CD4-positive, alpha-beta T cell treated with Interleukin-15 for 4 hours (primary cell): ENCODE measurements around the gene MMP17.
"Not testable (repeated sequence)": the region's sequence is repeated elsewhere in the genome, so short reads cannot be mapped to it uniquely, and the experiment has no call there.

Source experiments
- DNase-seq: peaks from one replicate; pipeline ENCODE4 v3.0.0-alpha.2; 2020; ENCODE audit warnings: low spot score

The MMP17 gene

DNA sequence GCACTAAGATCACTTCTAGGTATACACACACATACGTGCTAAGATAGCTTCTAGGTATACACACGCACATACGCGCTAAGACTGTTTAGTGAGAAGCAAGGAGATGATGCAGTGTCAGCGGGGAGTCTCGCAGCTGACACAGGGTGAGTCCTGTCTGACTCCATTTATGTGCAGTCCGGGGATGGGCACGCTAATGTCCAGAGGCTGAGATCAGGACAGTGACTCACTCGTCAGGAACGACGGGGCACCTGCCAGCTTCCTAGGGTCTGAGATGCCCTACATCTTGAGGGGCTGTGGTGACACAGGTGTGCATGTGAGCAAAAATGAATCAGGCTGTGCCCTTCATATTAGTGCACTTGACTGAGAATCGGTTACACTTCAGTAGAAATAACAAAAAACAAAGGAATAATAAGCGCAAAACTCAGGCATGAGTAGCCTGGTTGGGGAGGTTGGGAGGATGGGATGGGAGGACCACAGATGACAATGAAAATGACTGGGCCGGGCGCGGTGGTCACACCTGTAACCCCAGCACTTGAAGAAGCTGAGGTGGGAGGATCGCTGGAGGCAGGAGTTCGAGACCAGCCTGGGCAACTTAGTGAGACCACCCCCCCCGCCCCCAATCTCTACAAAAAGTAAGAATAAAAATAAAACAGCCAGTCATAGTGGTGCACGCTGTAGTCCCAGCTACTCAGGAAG lies 37.1 kb downstream of the MMP17 start:
- no peak for DNase-seq

DNA sequence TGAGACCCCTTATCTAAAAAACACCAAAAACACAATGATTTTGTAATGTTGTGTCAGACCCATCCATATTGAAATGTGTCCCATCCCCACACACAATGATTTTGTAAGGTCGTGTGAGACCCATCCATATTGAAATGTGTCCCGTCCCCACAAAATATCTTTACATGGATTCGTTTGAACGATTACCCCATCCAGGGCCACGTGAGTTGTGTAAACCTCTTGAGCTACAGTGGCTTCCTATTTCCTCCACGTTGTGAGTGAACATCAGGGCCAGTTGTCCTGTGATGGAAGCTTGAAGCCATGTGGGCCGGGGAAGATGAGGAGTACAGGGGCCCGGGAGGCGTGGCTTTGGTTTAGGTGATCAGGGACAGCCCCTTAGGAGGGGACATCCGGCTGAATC lies 39.3 kb downstream of the MMP17 start:
- DNase-seq: no peak

DNA sequence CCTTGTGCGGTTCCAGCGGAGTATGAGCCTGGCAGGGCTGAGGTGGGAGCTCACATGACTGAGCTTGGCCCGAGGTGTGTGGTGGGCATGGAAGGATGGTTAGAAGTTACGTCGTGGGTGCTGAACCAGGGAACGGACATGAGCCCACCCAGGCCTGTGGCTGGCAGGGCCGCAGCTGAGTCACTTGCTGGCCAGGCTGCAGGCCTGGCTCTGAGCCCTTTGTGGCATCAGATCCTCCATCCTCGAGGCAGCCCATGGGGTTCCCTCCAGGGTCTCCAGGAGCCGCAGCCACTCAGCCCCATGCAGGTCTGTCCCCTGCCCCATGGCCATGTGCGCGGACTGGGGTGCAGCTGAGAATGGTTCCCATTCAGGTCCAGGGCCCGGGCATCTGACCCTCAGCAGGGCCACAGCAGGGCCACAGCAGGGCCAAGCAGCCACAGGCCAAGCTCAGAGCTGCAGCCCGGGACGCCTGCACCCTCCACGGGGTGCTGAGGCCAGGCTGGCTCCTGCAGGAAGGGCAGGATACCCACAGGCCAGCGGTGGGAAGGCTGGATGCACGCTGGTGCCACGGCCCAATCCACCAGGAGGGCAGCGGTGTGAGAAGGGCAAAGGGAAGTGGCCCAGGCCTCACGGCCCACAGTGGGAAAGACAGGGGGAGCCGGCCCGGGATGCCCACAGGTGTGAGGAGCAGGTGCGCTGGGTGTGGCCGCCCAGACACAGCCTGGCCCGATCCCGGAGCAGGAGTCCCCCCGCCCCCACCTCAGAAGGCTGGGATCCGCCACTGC lies 39.9 kb downstream of the MMP17 start:
- DNase-seq: no peak

DNA sequence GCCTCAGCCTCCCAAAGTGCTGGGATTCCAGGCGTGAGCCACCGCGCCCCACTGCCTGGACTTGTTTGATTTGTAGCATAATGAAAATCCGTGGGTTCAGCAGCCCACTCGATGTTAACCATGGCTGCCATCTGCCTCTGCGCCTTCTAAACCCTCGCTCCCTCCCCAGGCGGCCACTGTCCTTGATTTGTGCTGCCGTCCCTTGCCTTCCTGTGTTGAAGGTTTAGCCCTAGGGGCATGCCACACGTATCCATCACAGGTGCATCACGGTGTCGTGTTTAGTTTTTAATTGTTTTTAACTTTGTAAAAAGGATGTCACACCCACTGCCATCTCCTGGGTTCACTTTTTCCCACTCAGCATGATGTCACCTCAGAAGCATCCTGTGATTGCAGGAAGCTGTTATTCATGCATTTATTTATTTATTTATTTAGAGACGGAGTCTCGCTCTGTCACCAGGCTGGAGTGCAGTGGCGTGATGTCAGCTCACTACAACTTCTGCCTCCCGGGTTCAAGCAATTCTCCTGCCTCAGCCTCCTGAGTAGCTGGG lies 41.8 kb downstream of the MMP17 start:
- DNase-seq: no peak

DNA sequence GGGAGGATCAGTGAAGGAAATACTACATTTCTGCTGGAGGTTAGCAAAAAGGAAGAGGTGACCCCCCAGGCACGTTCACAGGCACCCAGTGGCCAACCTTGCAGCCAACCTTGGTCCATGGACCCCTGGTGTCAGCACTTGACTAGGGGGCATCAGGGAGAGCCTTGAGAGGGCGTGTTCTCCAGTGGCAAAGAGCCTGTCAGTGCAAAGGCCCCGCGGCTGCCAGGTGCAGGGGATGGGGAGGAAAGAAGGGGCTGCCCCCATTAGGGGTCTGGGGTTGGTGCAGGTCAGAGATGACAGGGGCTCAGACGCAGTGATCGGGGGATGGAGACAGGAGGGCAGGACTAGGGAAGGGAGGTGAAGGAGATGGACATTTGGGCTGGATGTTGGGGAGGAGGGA lies 43.5 kb downstream of the MMP17 start:
- no peak for DNase-seq

DNA sequence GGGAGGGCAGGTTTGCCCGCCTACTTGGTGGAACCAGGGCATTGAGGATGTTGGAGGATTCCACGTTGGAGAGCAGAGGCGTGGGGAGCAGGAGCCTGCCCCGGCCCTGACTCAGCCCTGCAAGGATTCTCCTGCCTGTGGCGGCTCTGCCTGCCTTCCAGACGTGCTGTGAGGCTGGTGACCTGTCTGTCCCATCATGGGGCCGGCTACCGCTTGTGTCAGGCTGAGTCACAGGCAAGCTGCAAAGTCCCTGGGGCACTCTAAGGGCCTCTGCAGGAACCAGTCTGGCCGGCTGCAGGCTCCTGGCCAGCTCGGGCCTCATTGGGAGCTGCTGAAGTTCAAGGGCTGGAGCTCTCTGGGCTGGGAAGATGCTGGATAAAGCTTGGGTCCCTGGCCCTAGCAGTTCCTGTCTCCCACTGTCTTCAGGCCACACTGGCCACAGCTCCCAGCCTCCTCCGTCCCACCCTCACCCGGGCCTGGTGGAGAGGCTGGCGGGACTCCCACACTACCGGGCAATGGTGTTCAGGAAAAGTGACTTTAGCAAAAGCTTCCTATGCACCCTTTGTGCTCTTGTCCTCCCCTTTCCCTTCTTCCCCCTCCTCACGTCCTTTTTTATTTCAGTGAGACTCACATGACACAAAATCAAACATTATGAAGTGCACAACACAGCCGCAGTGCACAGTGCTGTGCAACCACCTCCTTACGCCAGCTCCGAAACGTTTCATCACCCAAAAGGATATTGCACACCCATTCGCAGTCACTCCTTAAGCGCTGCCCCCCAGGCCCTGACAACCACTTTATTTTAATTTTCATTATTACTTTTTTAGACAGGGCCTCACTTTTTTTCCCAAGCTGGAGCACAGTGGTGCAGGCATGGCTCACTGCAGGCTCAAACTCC lies 44.2 kb downstream of the MMP17 start:
- no peak for DNase-seq

DNA sequence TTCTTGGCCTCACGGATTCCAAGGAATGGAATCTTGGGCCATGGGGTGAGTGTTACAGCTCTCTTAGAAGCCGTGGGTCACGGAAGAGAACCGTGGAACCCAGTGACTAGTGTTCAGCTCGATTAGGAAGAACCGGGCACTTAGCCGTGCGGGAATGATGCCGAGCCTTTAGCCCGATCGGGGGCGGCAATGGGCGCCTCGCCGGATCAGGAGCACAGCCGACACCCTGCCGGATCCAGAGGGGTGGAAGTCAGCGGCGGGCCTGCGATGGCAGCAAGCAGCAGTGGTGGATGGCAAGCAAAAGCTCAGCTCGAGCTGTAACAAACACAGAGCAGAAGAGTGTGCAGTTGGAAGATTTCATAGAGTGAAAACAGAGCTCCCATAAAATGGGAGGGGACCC lies 45.1 kb downstream of the MMP17 start:
- DNase-seq: no peak

DNA sequence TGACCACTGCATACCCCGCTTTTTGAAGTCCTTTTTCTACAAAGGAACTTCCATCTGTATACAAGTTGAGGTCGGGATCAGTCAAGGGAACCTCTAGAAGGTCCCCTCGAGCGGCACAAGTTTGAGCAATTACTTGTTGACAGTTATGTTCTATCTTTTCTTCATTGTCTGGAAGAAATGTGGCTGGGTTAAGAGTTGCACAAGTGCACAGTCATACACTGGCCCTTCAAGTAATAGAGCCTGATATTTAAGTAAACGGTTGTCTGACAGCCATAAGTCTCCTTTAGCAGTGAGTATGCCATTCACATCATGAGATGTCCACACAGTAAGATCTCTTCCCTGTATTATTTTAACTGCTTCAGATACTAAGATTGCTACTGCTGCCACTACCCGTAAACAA lies 46.8 kb downstream of the MMP17 start:
- not testable (repeated sequence) for DNase-seq

DNA sequence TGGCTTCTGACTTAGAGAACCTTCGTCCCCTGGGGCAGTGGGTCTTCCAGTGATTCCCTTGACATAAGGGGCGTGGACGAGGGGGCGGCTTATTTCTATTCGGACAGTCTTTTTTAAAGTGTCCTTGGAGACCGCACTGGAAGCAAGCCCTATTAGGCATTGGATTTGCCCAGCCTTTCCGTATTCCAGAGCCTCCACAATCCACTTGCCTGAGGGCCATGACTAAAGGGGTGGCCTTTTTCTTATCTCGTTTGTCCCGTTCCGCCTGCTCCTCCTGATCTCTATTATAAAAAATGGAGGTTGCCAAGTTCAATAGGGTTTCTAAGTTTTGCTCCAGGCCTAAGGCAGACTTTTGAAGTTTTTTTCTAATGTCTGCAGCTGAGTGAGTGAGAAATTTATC lies 49.0 kb downstream of the MMP17 start:
- not testable (repeated sequence) for DNase-seq

DNA sequence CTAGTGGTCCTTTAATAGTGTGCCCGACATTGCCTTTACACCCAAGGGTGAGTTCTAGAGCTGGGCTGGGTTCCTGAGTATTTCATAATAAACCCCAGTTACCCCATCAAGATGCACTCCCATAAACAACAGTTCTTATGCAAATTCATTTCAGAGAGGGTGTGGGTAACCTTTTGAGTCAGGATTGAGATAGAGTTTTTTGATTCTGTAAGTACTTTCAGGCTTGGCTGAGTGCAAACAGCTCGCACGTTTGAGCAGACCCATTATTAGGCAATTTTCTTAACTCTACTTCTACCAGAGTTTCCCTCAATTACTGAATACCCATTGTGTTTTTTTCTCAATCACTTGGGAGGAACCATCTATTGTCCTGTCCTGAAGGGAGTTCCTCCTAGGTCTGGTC lies 50.2 kb downstream of the MMP17 start:
- DNase-seq: not testable (repeated sequence)

DNA sequence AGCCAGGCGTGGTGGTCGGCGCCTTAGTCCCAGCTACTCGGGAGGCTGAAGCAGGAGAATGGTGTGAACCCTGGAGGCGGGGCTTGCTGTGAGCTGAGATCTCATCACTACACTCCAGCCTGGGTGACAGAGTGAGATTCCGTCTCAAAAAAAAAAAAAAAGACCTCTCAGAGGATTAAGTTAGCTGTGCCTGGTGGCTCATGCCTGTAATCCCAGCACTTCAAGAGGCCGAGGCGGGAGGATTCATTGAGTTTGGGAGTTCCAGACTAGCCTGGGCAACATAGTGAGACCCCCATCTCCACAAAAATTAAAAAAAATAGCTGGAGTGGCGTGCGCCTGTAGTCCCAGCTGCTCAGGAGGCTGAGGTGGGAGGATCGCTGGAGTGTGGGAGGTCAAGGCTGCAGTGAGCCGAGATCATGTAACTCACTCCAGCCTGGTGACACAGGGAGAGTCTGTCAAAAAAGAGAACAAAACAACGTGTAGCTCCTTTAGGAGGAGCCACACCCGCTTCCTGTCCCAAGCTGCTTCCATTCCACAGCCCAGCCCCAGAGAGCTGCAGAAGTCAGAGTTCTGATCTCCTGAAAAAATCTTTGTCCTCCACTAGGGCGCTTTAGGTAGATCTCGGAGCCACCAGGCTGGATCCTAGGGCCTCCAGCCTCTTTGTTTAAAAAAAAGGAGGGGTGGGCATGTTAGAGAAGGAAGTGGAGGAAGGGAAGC lies 54.8 kb downstream of the MMP17 start:
- no peak for DNase-seq

DNA sequence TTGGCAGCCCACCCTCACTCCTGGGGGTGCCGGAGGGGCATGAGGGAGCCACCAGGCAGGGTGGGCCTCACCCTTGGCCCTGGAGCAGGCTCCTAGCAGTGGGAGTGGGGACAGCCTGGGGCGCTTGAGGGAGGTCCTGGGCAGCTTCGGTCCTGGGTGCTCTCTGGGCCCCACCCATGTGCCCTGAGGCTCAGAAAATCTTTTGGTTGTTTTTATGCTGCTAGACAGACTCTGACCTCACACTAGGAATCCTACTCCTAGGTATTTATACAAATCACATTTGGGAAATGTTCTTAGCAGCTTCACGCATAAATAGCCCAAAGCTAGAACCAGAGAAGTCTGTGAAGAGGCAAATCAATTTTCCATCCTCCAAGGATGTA lies 55.3 kb downstream of the MMP17 start:
- DNase-seq: no peak

DNA sequence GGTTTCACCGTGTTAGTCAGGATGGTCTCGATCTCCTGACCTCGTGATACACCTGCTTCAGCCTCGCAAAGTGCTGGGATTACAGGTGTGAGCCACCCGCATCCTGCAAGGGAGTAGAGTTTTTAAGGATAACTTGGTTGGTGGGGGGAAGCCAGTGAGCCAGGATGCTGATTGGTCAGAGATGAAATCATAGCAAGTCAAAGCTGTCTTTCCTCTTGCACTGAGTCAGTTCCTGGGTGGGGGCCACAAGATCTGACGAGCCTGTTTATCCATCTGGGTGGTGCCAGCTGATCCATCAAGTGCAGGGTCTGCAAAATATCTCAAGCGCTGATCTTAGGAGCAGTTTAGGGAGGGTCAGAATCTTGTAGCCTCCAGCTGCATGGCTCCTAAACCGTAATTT lies 56.9 kb downstream of the MMP17 start:
- not testable (repeated sequence) for DNase-seq

DNA sequence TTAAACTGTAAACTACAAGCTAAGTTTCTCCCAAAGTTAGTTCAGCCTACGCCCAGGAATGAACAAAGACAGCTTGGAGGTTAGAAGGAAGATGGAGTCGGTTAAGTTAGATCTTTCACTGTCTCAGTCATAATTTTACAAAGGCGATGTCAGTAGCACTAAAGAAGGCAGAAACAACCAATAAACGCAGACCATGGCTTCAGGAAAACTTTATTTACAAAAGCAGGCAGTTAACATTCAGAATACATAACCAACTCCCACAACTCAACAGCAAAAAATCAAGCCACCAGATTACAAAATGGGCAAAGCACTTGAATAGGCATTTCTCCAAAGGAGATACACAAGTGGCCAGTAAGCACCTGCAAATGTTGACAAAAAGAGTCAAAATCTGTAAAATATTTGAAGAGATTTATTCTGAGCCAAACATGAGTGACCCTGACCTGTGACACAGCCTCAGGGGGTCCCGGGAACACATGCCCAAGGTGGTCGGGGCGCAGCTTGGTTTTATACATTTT lies 57.4 kb downstream of the MMP17 start:
- DNase-seq: no peak

DNA sequence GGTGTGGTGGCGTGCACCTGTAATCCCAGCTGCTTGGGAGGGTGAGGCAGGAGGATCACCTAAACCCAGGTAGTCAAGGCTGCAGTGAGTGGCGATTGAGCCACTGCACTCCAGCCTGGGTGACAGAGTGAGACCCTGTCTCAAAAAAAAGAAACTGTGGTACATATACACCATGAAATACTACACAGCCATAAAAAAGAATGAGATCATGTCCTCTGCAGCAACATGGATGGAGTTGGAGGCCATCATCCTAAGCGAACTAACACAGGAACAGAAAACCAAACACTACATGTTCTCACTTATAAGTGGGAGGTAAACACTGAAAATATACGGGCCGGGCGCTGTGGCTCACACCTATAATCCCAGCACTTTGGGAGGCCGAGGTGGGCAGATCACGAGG lies 63.5 kb downstream of the MMP17 start:
- DNase-seq: not testable (repeated sequence)

DNA sequence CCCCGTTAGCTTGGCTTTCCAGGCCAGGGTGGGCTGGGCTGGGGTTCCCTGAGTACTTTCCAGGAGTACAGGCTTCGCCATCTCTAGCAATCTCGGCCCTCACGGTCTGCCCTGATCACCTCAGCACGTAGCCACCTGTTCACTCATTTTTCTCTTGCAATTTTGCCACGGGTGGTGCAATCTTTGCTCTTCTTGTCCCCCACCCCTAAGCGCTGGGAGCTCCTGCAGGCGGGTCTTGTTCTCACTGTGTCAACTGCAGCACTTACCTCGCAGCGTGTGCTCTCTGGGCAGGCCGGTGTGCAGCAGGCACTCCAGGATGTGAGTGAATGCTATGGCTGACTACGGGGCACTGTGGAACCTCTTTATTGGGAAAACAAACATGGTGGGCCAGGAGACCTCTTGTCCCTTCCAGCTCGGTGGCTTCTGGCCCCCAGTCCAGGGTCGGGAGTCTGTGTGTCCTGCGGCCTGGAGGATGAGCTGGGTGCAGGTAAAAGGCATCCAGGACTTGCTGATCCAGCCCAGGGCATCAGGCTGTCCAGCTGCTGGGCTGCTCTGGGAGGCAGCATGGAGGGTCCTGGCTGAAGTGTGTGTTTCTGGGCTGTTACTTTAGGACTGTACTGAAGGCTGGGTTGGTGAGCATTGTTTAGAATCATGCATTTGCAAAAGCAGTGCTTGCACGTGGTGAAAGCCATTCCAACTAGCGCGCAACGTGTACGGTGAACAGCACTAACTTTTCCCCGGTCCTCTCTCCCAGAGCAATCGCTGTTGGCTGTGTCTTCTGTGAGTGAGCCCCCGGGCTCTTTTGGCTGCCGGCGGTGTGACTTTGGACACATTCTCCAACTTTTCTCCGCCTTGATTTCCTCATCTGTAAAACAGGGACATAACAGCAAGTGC lies 64.8 kb downstream of the MMP17 start:
- no peak for DNase-seq

DNA sequence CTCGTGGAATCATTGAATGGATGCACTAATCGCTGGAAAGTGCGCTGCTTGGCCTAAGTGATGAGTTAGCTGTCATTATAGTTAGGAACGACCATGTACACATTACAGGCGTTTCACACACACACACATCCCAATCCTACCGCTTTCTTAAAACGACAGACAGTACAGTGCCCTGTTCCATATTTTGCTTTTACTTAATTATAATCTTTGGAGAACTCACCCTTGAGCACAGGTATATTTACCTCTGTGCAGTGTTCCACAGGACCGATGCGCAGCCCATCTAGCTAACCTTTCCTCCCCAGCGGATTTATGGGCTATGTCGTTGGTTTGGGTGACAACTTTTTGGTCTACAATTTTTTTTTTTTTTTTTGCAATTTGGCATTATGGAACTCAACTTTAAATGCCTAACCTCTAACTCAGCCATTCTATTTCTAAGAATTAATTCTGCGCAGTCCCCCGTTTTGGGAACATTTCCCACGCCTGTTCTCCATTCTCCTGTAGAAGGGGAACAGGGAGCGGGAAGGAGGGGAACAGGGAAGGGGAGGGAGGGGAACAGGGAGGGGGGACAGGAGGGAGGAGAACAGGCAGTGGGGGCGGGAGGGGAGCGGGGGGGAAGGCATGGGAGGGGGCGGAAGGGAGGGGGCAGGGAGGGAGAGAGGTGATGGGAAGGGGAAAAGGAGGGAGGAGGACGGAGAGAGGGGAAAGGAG lies 65.6 kb downstream of the MMP17 start:
- no peak for DNase-seq

DNA sequence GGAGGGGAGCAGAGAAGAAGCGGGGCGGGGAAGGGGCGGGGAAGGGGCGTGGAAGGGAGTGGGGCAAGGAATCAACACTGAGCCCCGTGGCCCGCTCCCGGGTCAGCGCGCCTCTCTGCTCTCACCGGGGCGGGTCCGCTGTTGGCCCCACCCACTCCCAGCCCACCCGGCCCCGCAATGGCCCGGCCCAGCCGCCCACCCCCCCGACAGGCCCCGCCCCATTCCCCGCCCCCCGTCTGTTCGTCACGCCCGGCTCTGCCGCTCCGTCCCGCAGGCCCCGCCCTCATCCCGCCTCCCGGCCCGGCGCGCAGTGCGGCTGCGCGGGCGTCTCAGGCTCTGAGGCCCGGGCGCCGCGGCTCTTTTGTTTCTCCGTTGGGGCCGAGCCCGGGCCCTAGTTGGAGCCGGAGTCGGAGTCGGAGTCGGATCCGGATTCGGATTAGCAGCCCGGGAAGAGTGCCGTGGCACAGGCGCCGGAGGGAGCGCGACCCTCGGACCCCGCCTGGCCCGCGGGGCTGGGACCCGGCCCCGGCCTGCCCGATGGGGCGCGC lies 66.2 kb downstream of the MMP17 start, which contains the start of gene ULK1:
ULK1 (plus strand) TSS at position 310 of the 548 bp plus-strand sequence. CDS start 380 bp downstream, outside the sequence.
- peak; percentile 91 for DNase-seq

DNA sequence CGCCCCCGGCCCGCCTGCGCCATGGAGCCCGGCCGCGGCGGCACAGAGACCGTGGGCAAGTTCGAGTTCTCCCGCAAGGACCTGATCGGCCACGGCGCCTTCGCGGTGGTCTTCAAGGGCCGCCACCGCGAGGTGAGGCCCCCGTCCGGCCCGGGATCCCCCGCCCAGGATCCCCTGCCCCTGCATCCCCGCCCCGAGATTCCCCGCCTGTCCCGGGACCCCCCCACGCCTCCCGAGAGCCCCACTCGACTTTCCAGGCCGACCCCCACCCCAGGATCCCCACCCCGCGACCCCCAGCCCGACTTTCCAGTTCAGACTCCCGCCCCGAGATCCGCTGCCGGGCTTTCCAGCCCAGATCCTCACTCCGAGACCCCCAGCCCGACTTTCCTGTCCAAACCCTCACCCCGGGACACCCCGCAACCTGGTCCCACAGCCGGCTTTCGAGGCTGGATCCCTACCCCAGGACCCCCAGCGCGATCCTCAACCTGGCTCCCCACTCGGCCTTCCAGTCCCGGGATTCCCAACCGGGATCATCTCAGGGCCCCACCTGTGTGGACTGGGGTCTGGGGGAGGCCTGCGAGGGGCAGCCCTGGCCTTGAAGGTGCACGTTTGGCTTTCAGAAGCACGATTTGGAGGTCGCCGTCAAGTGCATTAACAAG lies 66.9 kb downstream of the MMP17 start:
- no peak for DNase-seq
